ENCODE results near the gene FBL. TPM values are rescaled to one million over a fixed set of nuclear protein-coding genes. Genes with fewer than 3 reads are reported as not detected.
"Not testable (repeated sequence)": the region's sequence is repeated elsewhere in the genome, so short reads cannot be mapped to it uniquely, and the experiment has no call there.

Gene FBL
- total and polyA plus RNA-seq, 10 of the 15 experiments (the other 5 are each of a cell fraction or from before 2014, with no cell fraction given) = 156 to 1,083 (median 478) TPM

GRCh38 chr19:39890755-39891551, 44.8 kb upstream of the FBL start:
- TF ChIP-seq ZBTB4 (CRISPR knock-in tag; IDR thresholded peaks at IDR 0.05) = no peak
- TF ChIP-seq SIN3A (IDR thresholded peaks at IDR 0.05; ENCODE audit: low read depth, low read length) = no peak
- TF ChIP-seq ZNF217 (IDR thresholded peaks at IDR 0.05) = no peak
- no peak for TF ChIP-seq MTA3 (IDR thresholded peaks at IDR 0.05; ENCODE audit: borderline replicate concordance, low read length)
- TF ChIP-seq E4F1 (IDR thresholded peaks at IDR 0.05; ENCODE audit: borderline replicate concordance, partially characterized antibody) = peak; percentile 23
- no peak for TF ChIP-seq SUZ12 (IDR thresholded peaks at IDR 0.05; ENCODE audit: unreplicated experiment)
- Histone ChIP-seq H3K4me2 (ENCODE audit: control insufficient read depth, insufficient read depth) (no peak overlapping the region), H3K9ac (ENCODE audit: control insufficient read depth, insufficient read depth, low read length) (no peak overlapping the region), H3K4me1 (ENCODE audit: control insufficient read depth, insufficient read depth, low read length) (no peaks in the 10 kb centered on the region), H3K27ac (ENCODE audit: control insufficient read depth, insufficient read depth) (no peak overlapping the region), H3K36me3 (ENCODE audit: control insufficient read depth in 2 of 2, insufficient read depth in 2 of 2, low read length in 1 of 2) (no peaks in the 10 kb centered on the region), H2AFZ (ENCODE audit: control insufficient read depth, low read depth, low read length) (no peak overlapping the region), H3K4me3 (no peak overlapping the region), H3K79me2 (ENCODE audit: control insufficient read depth, insufficient read depth, low read length) (no peaks in the 10 kb centered on the region), H4K20me1 (ENCODE audit: control insufficient read depth, insufficient read depth) (no peaks in the 10 kb centered on the region), H3K9me3 (replicated peaks; ENCODE audit: control insufficient read depth, insufficient read depth, low read length) (no peaks in the 10 kb centered on the region), H3K27me3 (replicated peaks in 1 of 2; ENCODE audit: control insufficient read depth in 2 of 2, insufficient read depth in 2 of 2, low read length in 1 of 2) (no peaks in the 10 kb centered on the region; a peak in 1 of 4 replicates)
- intact Hi-C loops (cut with micrococcal nuclease; ENCODE audit: unreplicated experiment) = loop anchor here (10.0 kb wide), 1 partner anchor 84 kb away; the partner anchor contains the start of gene PSMC4
- WGBS (ENCODE audit: insufficient coverage, insufficient replicate concordance, low lambda C conversion rate, missing lambda C conversion rate) = 48% methylated on average over 17 of the region's 17 CpGs
- RAD21 ChIA-PET (ENCODE audit: unreplicated experiment) = no interaction called here
- no TSS peak for BruUV-seq (replicated peaks)
- no peak for FAIRE-seq
- POLR2A ChIA-PET = no interaction called here
- SMC1A ChIA-PET (ENCODE audit: uncharacterized antibody, unreplicated experiment) = interaction anchor here (1.1 kb wide), 1 partner anchor 80 kb away, joined by 3 read pairs; the partner anchor contains the start of gene PSMC4
- in situ Hi-C loops (cut with MboI) = no loop called here
- DNase-seq (ENCODE audit: low read depth, low spot score) = no peak
- CTCF ChIA-PET = interaction anchor here (0.9 kb wide), 1 partner anchor 79 kb away, joined by 4 read pairs; no protein-coding TSS in a partner anchor
- no peak for ATAC-seq

- H3K9ac ChIP-seq (ENCODE audit: control insufficient read depth, insufficient read depth, low read length); DNase-seq (ENCODE audit: low read depth, low spot score); H4K20me1 ChIP-seq (ENCODE audit: control insufficient read depth, insufficient read depth); H3K79me2 ChIP-seq (ENCODE audit: control insufficient read depth, insufficient read depth, low read length); H3K9me3 ChIP-seq (replicated peaks; ENCODE audit: control insufficient read depth, insufficient read depth, low read length); H3K4me1 ChIP-seq (ENCODE audit: control insufficient read depth, insufficient read depth, low read length); BruUV-seq (replicated peaks); H3K4me3 ChIP-seq; H3K27me3 ChIP-seq (replicated peaks in 1 of 2; ENCODE audit: control insufficient read depth in 2 of 2, insufficient read depth in 2 of 2, low read length in 1 of 2); POLR2A ChIA-PET; H2AFZ ChIP-seq (ENCODE audit: control insufficient read depth, low read depth, low read length); ATAC-seq; H3K27ac ChIP-seq (ENCODE audit: control insufficient read depth, insufficient read depth); in situ Hi-C loops (cut with MboI); FAIRE-seq; H3K36me3 ChIP-seq (ENCODE audit: control insufficient read depth in 2 of 2, insufficient read depth in 2 of 2, low read length in 1 of 2); RAD21 ChIA-PET (ENCODE audit: unreplicated experiment); H3K4me2 ChIP-seq (ENCODE audit: control insufficient read depth, insufficient read depth): not testable (repeated sequence)
- SMC1A ChIA-PET (ENCODE audit: uncharacterized antibody, unreplicated experiment) = interaction anchor here (1.1 kb wide), 1 partner anchor 81 kb away, joined by 3 read pairs; the partner anchor contains the start of gene PSMC4
- CTCF ChIA-PET = interaction anchor here (0.9 kb wide), 1 partner anchor 80 kb away, joined by 4 read pairs; no protein-coding TSS in a partner anchor
- intact Hi-C loops (cut with micrococcal nuclease; ENCODE audit: unreplicated experiment) = loop anchor here (10.0 kb wide), 1 partner anchor 85 kb away; the partner anchor contains the start of gene PSMC4
- WGBS (ENCODE audit: insufficient coverage, insufficient replicate concordance, low lambda C conversion rate, missing lambda C conversion rate) = 56% methylated on average over 18 of the region's 20 CpGs
Observed at GRCh38 chr19:39889872-39890754, 43.9 kb upstream of the FBL start.

All from GM12878 (cell line).